SK-N-MC (cell line): ENCODE measurements around the gene IFNA5.

ENCODE experiments used
- DNase-seq: peaks from one replicate; pipeline ENCODE4 v3.0.0-alpha.2; 2011; ENCODE audit warnings: low read depth, low spot score
- H3K27ac ChIP-seq: fragments of 200-600 bp; sonication (generic); 2 replicates; pipeline ENCODE4 v1.5.1; 2016; ENCODE audit warnings: mixed run types
- H3K36me3 ChIP-seq: fragments of 200-600 bp; sonication (generic); 2 replicates; pipeline ENCODE4 v1.6.1; 2017; ENCODE audit warnings: antibody characterized with exemption, low read length, mixed read lengths; ENCODE audit not compliant: insufficient read depth
- H3K4me3 ChIP-seq: fragments of 200-600 bp; sonication (generic); 2 replicates; pipeline ENCODE4 v1.5.1; 2016
- H3K9ac ChIP-seq: fragments of 200-600 bp; sonication (generic); 2 replicates; pipeline ENCODE4 v1.8.0; 2017; ENCODE audit warnings: mixed run types, mixed read lengths; ENCODE audit not compliant: insufficient read length
- H3K9me3 ChIP-seq: fragments of 200-600 bp; sonication (generic); 2 replicates; pipeline ENCODE4 v1.6.1; 2017; ENCODE audit warnings: low read depth, mild to moderate bottlenecking, antibody characterized with exemption, low read length, moderate library complexity, mixed read lengths
- EZH2 ChIP-seq: fragments of 200-600 bp; sonication (generic); IDR thresholded peaks from one replicate; pipeline ENCODE4 v1.6.1; 2017; ENCODE audit warnings: antibody characterized with exemption
- FOXP2 ChIP-seq: optimal IDR thresholded peaks from 2 replicates; pipeline ENCODE3; 2011; ENCODE audit warnings: mild to moderate bottlenecking, moderate library complexity; ENCODE audit not compliant: insufficient read depth; ENCODE audit errors: extremely low read length, control extremely low read depth
- POLR2AphosphoS5 ChIP-seq: IDR thresholded peaks from 2 replicates; pipeline ENCODE4 v1.6.1; 2012; ENCODE audit warnings: mild to moderate bottlenecking, low read depth, low read length, borderline replicate concordance

Gene IFNA5

GRCh38 chr9:21286099-21286498, 19.0 kb downstream of the IFNA5 start:
- no peaks in the 10 kb centered on the region for H3K36me3 ChIP-seq
- no peak overlapping the region for H3K4me3 ChIP-seq
- no peak overlapping the region for H3K9ac ChIP-seq
- H3K27ac ChIP-seq: no peak overlapping the region
- no peak for DNase-seq
- TF ChIP-seq FOXP2 (no peak), EZH2 (no peak), POLR2AphosphoS5 (no peak)
- H3K9me3 ChIP-seq: no peaks in the 10 kb centered on the region

- Histone ChIP-seq H3K27ac (no peak overlapping the region), H3K4me3 (no peak overlapping the region), H3K9me3 (no peaks in the 10 kb centered on the region), H3K9ac (no peak overlapping the region), H3K36me3 (no peaks in the 10 kb centered on the region)
- TF ChIP-seq POLR2AphosphoS5 (no peak), EZH2 (no peak), FOXP2 (no peak)
- no peak for DNase-seq
These were observed 23.8 kb downstream of the IFNA5 start for GRCh38 chr9:21281275-21281674.

GRCh38 chr9:21268347-21268657, 36.8 kb downstream of the IFNA5 start:
- Histone ChIP-seq H3K36me3 (no peaks in the 10 kb centered on the region), H3K4me3 (no peak overlapping the region), H3K9ac (no peak overlapping the region), H3K27ac (no peak overlapping the region), H3K9me3 (no peaks in the 10 kb centered on the region)
- TF ChIP-seq EZH2 (no peak), FOXP2 (no peak), POLR2AphosphoS5 (no peak)
- no peak for DNase-seq

GRCh38 chr9:21267485-21268346, 37.4 kb downstream of the IFNA5 start:
- Histone ChIP-seq H3K9me3 (no peaks in the 10 kb centered on the region), H3K4me3 (no peak overlapping the region), H3K36me3 (no peaks in the 10 kb centered on the region), H3K27ac (no peak overlapping the region), H3K9ac (no peak overlapping the region)
- TF ChIP-seq FOXP2: no peak
- no peak for TF ChIP-seq POLR2AphosphoS5
- no peak for TF ChIP-seq EZH2
- no peak for DNase-seq

GRCh38 chr9:21266733-21267484, 38.2 kb downstream of the IFNA5 start:
- H3K27ac ChIP-seq: no peak overlapping the region
- H3K36me3 ChIP-seq: no peaks in the 10 kb centered on the region
- H3K4me3 ChIP-seq: no peak overlapping the region
- H3K9me3 ChIP-seq: no peaks in the 10 kb centered on the region
- H3K9ac ChIP-seq: no peak overlapping the region
- DNase-seq: no peak
- no peak for TF ChIP-seq EZH2
- TF ChIP-seq POLR2AphosphoS5: no peak
- no peak for TF ChIP-seq FOXP2

- no peak overlapping the region for H3K4me3 ChIP-seq
- no peaks in the 10 kb centered on the region for H3K9me3 ChIP-seq
- H3K9ac ChIP-seq: no peak overlapping the region
- no peak for TF ChIP-seq POLR2AphosphoS5
- no peak for TF ChIP-seq FOXP2
- no peak for TF ChIP-seq EZH2
- no peaks in the 10 kb centered on the region for H3K36me3 ChIP-seq
- no peak for DNase-seq
- no peak overlapping the region for H3K27ac ChIP-seq
These were observed 39.5 kb downstream of the IFNA5 start for GRCh38 chr9:21265421-21266189.

- H3K4me3 ChIP-seq: no peak overlapping the region
- H3K9me3 ChIP-seq: no peaks in the 10 kb centered on the region
- H3K27ac ChIP-seq: no peak overlapping the region
- no peak for DNase-seq
- TF ChIP-seq POLR2AphosphoS5 (no peak), FOXP2 (no peak), EZH2 (no peak)
- H3K9ac ChIP-seq: no peak overlapping the region
- no peaks in the 10 kb centered on the region for H3K36me3 ChIP-seq
These were observed 49.4 kb downstream of the IFNA5 start for GRCh38 chr9:21255538-21256212.
